Fibroblast of peridontal ligament (primary cell): ENCODE measurements around the gene ATP5PF.
"Not testable (repeated sequence)": the region's sequence is repeated elsewhere in the genome, so short reads cannot be mapped to it uniquely, and the experiment has no call there.

Source experiments
- DNase-seq: peaks from one replicate; pipeline ENCODE4 v3.0.0-alpha.2; 2010; ENCODE audit errors: extremely low read depth

Gene ATP5PF, protein sequence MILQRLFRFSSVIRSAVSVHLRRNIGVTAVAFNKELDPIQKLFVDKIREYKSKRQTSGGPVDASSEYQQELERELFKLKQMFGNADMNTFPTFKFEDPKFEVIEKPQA

DNA sequence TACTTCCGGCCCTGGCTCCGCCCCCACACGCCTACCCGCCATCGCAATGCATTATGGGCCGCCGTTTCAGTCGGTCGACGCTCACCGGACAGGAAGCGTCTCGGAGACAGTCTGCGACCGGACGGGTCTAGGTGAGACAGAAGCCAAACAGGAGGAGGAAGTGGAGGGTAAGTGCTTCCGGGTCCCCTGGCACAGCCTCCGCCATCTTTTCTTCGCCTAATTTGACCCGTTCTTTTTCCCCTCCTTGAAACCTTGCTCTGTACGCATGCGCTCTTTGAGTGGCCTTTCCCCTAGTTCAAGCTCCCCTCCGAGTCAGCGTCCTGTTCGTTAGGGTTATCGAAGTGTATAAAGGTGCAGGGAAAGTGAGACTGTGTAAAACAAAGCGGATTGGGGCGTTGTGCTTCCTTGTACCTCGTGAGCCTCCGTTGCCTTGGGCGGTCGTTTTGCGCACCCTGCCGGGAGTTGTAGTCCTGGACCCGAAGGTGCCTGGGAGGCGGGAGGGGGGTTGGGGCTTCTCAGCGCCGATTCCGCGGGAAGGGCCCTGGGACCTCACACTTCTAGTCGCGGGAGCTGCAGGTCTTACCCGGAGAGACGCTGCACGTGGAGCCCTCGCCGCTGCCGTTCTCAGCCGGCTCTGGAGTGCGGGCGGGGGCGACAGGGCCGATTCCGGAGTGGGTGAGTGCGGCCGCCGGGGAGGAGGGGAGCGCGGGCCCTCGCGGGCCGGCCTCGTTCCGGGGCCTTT is at the start of gene ATP5PF, which contains the start of gene GABPA:
Gene ATP5PF, minus strand, starts transcription at position 1 of the 742 bp plus-strand sequence. CDS start 5,110 bp downstream, outside the sequence.
Gene GABPA, plus strand, starts transcription at position 69 of the 742 bp plus-strand sequence. CDS start 6,627 bp downstream, outside the sequence.
- DNase-seq: peak; percentile 98

DNA sequence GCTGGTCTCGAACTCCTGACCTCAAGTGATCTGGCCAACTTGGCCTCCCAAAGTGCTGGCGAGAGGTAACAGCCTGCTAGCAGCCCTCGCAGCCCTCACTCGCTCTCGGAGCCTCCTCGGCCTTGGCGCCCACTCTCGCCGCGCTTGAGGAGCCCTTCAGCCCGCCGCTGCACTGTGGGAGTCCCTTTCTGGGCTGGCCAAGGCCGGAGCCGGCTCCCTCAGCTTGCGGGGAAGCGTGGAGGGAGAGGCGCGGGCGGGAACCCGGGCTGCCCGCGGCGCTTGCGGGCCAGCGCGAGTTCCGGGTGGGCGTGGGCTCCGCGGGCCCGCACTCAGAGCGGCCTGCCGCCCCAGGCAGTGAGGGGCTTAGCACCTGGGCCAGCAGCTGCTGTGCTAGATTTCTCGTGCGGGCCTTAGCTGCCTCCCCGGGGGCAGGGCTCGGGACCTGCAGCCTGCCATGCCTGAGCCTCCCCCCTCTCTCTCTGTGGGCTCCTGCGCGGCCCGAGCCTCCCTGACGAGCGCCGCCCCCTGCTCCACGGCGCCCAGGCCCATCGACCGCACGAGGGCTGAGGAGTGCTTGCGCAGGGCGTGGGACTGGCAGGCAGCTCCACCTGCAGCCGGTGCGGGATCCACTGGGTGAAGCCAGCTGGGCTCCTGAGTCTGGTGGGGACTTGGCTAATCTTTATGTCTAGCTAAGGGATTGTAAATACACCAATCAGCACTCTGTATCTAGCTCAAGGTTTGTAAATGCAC is 43.6 kb upstream of the ATP5PF start:
- not testable (repeated sequence) for DNase-seq

DNA sequence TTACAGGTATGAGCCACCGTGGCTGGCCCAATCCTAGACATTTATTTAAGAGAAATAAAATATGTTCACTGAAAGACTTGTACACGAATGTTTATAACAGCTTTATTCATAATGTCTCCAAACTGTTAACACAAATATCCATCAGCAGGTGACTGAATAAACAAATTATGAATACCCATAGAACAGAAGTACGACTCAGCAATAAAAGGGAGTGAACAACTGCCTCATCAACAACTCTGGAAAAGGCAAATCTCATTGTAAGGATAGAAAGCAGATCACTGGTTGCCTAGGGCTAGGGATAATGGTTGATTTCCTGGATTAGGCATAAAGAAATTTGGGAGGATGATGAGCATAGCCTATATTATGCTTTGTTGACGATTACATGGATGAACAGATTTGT is 41.7 kb upstream of the ATP5PF start:
- no peak for DNase-seq

DNA sequence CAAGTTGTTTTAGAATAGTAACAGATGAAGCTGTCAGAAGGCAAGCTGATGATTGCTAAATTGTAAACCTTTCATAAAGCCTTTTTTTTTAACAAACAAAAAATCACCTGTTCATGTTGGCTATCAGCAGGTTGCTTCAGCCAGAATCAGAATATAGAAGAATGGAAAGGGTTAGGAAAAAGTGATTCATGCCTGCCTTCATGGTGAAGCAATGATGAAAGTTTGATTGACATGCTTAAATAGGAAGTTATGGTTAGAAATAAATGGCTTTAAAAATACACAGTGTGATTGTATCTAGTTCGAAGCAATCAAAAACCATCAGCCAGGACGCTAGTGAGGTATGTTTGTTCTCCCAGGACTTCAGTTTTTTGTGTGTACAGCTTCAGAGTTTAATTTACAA is 38.0 kb upstream of the ATP5PF start:
- DNase-seq: peak; percentile 16

DNA sequence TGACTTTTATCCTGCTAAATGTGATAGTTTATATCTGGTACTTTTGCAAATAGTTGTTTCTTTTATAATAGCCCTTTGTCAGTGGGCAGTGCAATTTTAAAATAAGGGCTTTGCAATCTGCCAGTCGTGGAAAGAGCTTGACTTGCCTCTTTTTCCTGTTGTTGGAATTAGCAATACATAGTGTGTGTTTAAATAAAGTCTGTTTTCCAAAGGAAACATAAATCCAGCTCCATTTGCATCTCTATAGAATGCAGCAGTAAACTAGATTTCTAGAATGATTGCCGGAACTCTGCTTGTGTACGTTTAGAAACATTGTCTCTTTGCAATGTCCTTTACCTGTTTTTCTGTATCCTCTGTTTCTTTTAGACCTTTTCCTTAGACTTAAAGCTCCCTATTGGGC is 33.2 kb upstream of the ATP5PF start:
- DNase-seq: no peak

DNA sequence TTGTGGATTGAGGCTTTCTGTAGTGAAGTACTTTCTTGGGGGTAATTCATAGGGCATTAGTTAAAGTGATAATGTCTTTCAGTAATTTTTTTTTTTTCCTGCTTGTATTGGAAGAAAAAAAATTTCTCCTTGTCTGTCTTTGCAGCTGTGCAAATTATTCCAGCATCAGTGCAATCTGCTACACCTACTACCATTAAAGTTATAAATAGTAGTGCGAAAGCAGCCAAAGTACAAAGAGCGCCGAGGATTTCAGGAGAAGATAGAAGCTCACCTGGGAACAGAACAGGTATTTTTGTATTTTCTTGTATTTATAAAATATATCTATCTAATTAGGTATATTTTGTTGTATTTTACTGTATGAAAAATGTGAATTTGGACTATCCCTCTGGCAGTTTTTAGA is 29.4 kb upstream of the ATP5PF start:
- DNase-seq: no peak

DNA sequence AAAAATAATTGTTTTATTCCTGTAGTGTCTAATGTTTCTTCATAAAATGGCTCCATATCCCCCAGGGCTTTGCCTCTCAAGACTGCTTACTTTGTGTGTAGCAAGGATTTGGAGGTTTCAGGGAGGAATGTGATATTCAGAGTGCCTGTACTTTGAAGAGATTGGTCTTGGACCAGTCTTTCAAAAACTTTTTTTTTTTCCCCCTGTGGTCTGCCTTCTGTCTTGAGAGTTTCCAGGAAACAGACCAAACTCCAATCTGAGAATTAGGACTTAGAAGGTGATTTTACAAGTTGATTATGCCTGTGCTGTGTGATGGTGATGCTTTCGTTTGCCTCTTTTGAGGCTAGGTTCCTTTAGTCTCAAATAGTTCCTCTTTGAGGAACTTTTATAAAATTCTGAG is 26.0 kb upstream of the ATP5PF start:
- DNase-seq: peak; percentile 8

DNA sequence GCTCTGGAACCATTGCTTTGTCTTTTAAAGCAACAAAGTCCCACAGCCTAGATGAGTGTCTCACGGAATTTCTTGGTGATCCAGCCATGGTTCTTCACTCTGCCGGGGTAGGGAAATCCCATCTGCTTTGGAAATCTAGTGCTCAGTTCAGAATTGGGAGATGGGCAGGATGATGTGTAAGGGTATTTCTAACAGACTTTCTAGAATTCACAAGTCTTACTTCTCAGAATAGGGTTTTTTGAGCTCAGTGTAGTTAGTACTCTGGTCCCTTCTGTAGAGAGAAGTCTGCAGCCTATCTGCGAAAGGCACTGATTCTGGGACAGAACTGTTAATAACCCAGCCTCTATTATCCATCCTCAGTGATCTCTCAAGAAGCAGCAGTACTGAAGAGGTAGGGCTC is 25.4 kb upstream of the ATP5PF start:
- no peak for DNase-seq

DNA sequence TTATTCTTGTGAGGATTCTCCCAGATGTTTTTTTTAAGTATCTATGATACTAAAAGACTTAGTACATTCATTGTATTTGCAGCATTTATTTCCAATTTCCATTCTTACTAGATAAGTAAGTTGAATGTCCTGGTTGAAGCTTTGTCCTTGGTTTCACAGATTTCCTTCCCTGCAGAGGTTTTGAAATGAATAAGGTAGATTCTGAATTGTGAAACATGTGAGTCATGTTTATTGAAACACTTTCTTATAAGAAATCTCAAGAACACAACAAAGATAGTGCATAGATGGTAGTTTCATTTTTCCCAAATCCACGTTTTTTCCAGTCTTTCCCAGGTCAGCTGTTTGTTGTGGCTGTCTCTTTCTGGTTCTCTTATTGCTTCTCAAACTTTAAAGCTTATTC is 24.9 kb upstream of the ATP5PF start:
- DNase-seq: peak; percentile 13

DNA sequence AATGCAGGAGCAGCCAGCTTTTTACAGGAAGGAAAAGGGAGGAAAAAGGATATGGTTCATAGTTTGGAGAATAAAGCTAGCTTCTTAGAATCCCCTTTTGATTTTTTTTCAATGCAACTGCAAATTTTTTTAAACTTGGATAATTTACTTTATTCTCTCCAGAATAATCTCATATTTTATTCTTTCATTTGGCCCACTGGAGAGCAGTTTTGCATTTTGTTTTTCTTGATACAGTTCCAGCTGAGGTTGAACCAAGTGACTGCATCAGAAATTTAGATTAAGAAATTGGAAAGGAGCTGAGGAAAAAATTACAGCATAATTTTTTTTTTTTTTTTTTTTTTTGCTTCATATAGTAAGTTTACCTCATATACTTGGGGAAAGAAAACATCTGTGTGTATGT is 22.8 kb upstream of the ATP5PF start:
- peak; percentile 13 for DNase-seq

DNA sequence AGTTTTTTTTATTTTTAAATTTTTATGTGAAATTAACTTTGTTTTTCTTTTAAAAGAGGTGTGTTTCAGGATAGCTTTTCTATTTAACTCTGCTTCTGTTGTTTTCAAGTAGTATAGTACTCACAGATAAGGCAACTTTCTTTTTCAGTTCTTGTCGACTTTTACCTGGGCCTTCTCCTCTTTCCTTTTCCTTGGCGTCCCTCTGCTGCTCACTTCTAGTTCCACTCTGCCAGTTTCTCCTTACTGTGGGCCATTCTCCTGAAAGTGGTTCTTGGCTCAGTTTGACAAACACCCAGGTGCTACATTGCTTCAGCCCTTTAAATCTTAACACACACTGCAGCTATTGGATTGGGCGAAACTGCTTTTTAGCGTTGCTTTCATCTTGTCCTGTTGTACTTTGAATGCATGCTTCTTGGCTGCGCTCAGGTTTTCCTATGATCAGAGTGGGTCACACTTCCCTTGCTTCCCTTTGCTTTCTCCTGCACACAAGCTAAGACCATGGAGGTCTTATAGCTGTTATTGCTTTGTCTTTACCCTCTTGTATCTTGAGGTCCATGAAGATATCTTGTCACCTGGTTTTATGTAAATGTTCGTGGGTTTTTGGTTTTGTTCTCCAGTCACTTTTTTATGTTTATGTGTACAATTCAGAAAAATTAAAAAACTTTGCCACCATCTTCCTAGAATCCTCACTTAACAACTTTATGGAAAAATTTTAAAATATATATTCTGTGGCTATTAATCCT is 21.7 kb upstream of the ATP5PF start:
- no peak for DNase-seq

DNA sequence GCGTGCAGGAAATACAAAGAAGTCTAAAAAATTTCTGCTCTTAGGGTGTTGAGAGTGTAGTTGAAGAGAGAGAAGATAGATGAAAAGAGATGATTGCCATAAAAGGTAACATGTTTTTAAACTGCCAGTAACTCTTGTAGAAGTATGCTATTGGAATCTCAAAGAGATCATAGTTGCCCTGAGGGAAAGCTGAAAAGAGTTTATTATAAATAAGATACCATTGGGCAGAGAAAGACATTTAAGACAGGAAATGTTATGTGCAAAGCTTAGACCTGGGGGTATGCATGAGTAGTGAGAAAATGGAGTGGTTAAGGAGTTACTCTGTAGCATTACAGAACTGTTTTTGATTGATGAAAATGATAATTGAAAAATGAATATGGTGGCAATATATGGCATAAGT is 17.7 kb upstream of the ATP5PF start:
- no peak for DNase-seq

DNA sequence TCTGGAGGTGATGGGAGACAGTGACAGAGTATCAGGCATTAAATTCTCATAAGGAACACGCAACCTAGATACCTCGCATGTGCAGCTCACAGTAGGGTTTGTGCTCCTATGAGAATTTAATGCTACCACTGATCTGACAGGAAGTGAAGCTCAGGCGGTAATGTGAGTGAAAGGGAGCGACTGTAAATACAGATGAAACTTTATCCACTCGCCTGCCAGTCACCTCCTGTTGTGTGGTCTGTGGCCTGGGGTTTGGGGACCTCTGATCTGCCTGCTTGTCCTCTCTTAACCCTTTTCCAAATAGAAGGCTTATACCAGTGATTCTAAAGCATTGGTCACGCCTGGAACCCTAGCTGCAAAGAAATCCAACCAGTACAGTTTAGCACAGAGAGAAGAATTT is 15.4 kb upstream of the ATP5PF start:
- DNase-seq: no peak

DNA sequence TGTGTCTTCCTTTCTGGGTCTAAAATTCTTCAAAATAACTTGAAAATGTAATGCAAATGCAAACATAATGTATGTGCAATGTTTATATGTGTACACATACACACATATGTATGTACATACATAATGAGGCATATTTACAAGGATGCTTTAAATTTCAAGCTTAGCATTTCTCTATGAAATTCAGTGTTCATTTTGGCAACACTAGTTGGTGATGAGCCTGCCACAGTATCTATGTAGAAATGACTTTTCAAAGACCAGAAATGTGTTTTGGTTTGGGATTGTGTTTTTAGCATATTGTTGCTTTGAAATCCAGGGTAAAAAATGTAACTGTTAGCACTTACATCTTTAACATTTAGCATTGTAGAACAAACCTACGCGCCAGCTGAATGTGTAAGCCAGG is 10.2 kb upstream of the ATP5PF start:
- DNase-seq: no peak

DNA sequence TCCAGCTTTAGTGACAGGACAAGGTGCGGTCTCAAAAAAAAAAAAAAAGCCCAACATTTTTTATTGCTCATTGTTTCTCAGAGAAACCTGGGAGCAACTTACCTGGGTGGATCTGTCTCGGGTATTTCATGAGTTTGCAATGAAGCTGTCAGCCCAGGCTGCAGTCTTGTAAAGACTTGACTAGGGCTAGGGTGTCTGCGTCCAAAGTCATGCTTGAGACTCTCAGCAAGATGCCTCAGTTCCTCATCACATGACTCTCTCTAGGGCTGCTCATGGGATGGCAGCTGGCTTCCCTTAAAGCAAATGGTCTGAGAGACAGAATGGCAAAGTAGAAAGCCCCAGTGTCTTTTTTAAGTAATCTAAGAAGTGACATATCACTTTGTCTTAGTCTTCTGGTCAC is 8.2 kb upstream of the ATP5PF start:
- DNase-seq: no peak

DNA sequence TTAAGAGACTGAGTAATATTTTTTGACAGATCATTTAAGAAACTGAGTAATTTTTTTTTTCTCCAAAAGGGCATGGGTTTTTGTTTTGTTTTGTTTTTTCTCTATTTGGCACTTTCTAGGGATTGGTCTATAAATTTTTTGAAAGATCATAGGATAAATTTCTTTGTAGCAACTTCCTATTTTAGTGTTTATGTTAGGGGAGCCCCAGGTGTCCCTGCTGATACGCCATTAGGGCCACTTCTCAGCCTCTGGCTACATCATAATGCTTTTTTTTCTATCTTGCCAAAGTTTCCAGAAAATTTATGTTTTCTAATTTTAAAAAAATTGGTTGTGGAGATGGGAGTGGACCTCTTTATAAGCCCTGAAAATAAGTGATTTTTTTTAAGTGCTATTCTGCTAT is 2.7 kb upstream of the ATP5PF start:
- DNase-seq: no peak

DNA sequence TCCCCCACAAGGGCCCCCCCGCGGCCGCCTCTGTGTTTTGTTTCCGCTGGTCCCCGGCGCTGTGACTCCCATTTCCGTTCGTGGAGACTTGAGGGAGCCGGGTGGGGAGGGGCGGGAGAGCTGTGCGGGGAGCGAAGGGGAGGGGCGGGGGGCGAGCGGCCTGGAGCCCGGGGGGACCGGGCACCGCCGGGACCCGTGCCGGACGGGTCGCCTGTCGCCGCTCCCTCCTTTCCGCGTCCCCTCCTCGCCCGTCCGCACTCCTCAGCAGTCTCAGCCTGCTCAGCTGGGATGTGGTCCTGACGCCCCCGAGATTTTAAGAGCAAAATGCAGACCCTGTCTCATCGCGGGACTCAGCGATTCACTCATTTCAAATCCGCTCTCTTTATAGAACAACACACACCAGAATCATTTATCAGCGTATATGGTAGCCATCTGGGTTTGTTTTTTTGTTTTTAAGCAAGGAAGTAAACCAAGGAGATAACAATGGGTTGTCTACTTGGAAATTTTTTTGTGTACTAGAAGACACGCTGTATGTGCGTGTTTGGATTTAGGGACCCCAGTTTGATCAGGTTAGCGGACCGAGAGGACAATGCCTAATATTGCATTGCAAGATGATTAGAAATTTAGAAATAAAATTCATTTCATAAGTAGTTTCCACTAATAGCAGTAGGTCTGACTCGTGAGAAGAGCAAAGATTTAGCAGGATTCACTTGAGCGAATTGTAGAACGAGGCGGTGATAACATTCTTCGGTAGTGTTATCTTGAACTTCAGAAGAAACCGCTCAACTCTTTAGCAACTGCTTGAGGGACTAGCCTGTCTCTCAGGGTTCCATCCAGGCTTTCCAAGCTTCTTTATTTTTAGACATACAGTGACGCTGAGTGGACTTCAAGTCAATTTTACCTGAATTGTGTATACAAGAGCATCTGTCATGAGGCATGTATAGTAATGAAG is 1.2 kb upstream of the ATP5PF start:
- peak; percentile 71 for DNase-seq

DNA sequence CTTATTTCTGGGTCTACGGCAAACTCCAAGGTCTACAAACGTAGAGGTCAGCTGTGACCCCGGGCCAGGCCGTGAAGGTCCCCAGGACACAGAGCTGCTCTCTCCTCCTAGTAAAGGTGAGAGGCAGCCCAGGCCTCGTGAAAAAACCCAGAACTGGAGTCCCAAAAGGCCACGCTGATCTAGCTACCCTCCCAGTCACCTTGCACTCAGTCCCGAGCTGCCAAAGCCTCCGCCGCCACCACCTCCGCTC is 125 bp downstream of the ATP5PF start:
- no peak for DNase-seq

DNA sequence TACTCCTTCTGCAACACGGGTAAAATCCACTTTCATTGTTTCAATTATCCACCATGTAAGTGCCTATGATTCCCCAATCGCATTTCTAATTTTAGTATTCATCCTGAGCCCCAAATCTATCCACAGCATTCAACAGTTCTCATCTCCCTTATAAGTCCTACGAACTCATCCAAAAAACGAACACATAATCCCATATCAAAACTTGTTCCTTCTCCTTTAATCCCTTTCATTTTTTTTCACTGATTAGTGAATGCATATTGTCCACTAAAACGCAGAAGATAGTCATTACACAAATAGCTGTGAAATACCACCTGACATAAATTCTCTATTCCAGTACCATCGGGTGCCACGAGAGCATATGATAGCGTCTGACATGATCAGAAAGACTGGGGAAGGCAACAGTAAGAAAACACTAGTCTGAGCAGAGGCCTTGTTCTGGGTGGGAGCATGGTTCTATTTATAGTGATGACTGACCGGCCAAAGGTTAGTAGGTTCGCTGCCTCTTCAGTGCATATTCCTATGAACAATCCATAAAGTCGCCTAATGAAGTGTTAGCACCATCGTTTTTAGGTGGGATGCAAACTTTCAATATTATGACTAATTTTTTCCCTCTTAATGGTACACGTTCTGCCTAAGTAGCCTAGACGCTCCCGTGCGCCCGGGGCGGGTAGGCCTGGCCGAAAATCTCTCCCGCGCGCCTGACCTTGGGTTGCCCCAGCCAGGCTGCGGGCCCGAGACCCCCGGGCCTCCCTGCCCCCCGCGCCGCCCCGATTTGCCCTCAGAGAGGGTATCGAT is 648 bp downstream of the ATP5PF start:
- peak; percentile 49 for DNase-seq

DNA sequence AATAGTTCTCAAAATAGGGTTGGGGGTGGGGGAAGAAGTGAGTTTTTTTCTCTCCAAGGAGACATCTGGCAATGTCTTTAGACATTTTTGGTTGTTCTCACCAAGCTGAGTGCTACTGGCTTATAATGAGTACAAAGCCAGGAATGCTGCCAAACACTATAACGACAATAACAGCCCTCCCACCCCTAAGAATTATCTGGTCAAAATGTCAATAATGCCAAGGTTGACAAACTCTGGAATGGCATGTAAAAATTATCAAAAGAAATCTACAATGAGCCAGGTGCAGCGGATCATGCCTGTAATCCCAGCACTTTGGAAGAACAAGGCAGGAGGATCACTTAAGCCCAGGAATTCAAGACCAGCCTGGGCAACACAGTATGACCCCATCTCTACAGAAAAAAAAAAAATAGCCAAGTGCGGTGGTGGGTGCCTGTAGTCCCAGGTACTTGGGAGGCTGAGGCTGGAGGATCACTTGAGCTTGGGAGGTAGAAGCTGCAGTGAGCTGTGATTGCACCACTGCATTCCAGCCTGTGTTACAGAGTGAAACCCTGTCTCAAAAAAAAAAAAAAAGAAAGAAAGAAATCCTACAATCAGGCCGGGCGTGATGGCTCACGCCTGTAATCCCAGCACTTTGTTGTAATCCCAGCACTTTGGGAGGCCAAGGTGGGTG is 2.5 kb downstream of the ATP5PF start:
- no peak for DNase-seq
